ENCODE measurements around the gene TFB1M. TPM values are rescaled to one million over a fixed set of nuclear protein-coding genes. Genes with fewer than 3 reads are reported as not detected.
"Not testable (repeated sequence)": the region's sequence is repeated elsewhere in the genome, so short reads cannot be mapped to it uniquely, and the experiment has no call there.

Gene TFB1M
- total RNA-seq, 1 experiment from 2014 or later, result 38.8 TPM

- H3K36me3 ChIP-seq (replicated peaks; ENCODE audit: control insufficient read depth, insufficient read depth, low read length), result no peaks in the 10 kb centered on the region
- no peak for DNase-seq
- H3K27me3 ChIP-seq (ENCODE audit: control insufficient read depth, insufficient read depth, low read length), result no peaks in the 10 kb centered on the region
- no peak overlapping the region for H3K4me3 ChIP-seq (ENCODE audit: insufficient read depth, low read depth, low read length)
Measured at GRCh38 chr6:155234687-155235086, 79.6 kb downstream of the TFB1M start.

GRCh38 chr6:155234167-155234566 is 80.1 kb downstream of the TFB1M start:
- no peaks in the 10 kb centered on the region for H3K36me3 ChIP-seq (replicated peaks; ENCODE audit: control insufficient read depth, insufficient read depth, low read length)
- no peak for DNase-seq

GRCh38 chr6:155232848-155233247 is 81.4 kb downstream of the TFB1M start:
- Histone ChIP-seq H3K27me3 (ENCODE audit: control insufficient read depth, insufficient read depth, low read length) (no peaks in the 10 kb centered on the region), H3K36me3 (replicated peaks; ENCODE audit: control insufficient read depth, insufficient read depth, low read length) (no peaks in the 10 kb centered on the region), H3K4me3 (ENCODE audit: insufficient read depth, low read depth, low read length) (no peak overlapping the region)
- DNase-seq, result no peak

More at GRCh38 chr6:155234167-155234566, 80.1 kb downstream of the TFB1M start:
- Histone ChIP-seq H3K4me3 (ENCODE audit: insufficient read depth, low read depth, low read length) (no peak overlapping the region), H3K27me3 (ENCODE audit: control insufficient read depth, insufficient read depth, low read length) (no peaks in the 10 kb centered on the region)

- not testable (repeated sequence) for DNase-seq; H3K4me3 ChIP-seq (ENCODE audit: insufficient read depth, low read depth, low read length); H3K36me3 ChIP-seq (replicated peaks; ENCODE audit: control insufficient read depth, insufficient read depth, low read length); H3K27me3 ChIP-seq (ENCODE audit: control insufficient read depth, insufficient read depth, low read length)
Measured at GRCh38 chr6:155230975-155231374, 83.3 kb downstream of the TFB1M start.

GRCh38 chr6:155228546-155229166 is 85.6 kb downstream of the TFB1M start:
- H3K36me3 ChIP-seq (replicated peaks; ENCODE audit: control insufficient read depth, insufficient read depth, low read length), result no peaks in the 10 kb centered on the region
- no peak for DNase-seq
- H3K27me3 ChIP-seq (ENCODE audit: control insufficient read depth, insufficient read depth, low read length), result no peaks in the 10 kb centered on the region
- H3K4me3 ChIP-seq (ENCODE audit: insufficient read depth, low read depth, low read length), result no peak overlapping the region

- H3K27me3 ChIP-seq (ENCODE audit: control insufficient read depth, insufficient read depth, low read length), result no peaks in the 10 kb centered on the region
- H3K36me3 ChIP-seq (replicated peaks; ENCODE audit: control insufficient read depth, insufficient read depth, low read length), result no peaks in the 10 kb centered on the region
- H3K4me3 ChIP-seq (ENCODE audit: insufficient read depth, low read depth, low read length), result no peak overlapping the region
- no peak for DNase-seq
Measured at GRCh38 chr6:155227046-155227445, 87.2 kb downstream of the TFB1M start.

- Histone ChIP-seq H3K27me3 (ENCODE audit: control insufficient read depth, insufficient read depth, low read length) (no peaks in the 10 kb centered on the region), H3K36me3 (replicated peaks; ENCODE audit: control insufficient read depth, insufficient read depth, low read length) (no peaks in the 10 kb centered on the region), H3K4me3 (ENCODE audit: insufficient read depth, low read depth, low read length) (no peak overlapping the region)
- DNase-seq, result no peak
Measured at GRCh38 chr6:155224618-155225017, 89.7 kb downstream of the TFB1M start.

- H3K4me3 ChIP-seq (ENCODE audit: insufficient read depth, low read depth, low read length), result no peak overlapping the region
- H3K27me3 ChIP-seq (ENCODE audit: control insufficient read depth, insufficient read depth, low read length), result no peaks in the 10 kb centered on the region
- DNase-seq, result no peak
- H3K36me3 ChIP-seq (replicated peaks; ENCODE audit: control insufficient read depth, insufficient read depth, low read length), result no peaks in the 10 kb centered on the region
Measured at GRCh38 chr6:155223646-155224451, 90.4 kb downstream of the TFB1M start.

GRCh38 chr6:155222506-155222905 is 91.8 kb downstream of the TFB1M start:
- no peak for DNase-seq
- no peaks in the 10 kb centered on the region for H3K27me3 ChIP-seq (ENCODE audit: control insufficient read depth, insufficient read depth, low read length)
- no peak overlapping the region for H3K4me3 ChIP-seq (ENCODE audit: insufficient read depth, low read depth, low read length)
- no peaks in the 10 kb centered on the region for H3K36me3 ChIP-seq (replicated peaks; ENCODE audit: control insufficient read depth, insufficient read depth, low read length)

GRCh38 chr6:155221086-155221485 is 93.2 kb downstream of the TFB1M start:
- Histone ChIP-seq H3K27me3 (ENCODE audit: control insufficient read depth, insufficient read depth, low read length) (no peaks in the 10 kb centered on the region), H3K36me3 (replicated peaks; ENCODE audit: control insufficient read depth, insufficient read depth, low read length) (no peaks in the 10 kb centered on the region), H3K4me3 (ENCODE audit: insufficient read depth, low read depth, low read length) (no peak overlapping the region)
- no peak for DNase-seq

- no peak overlapping the region for H3K4me3 ChIP-seq (ENCODE audit: insufficient read depth, low read depth, low read length)
- H3K36me3 ChIP-seq (replicated peaks; ENCODE audit: control insufficient read depth, insufficient read depth, low read length), result no peaks in the 10 kb centered on the region
- H3K27me3 ChIP-seq (ENCODE audit: control insufficient read depth, insufficient read depth, low read length), result no peaks in the 10 kb centered on the region
- DNase-seq, result no peak
Measured at GRCh38 chr6:155219858-155220301, 94.4 kb downstream of the TFB1M start.

- no peaks in the 10 kb centered on the region for H3K27me3 ChIP-seq (ENCODE audit: control insufficient read depth, insufficient read depth, low read length)
- no peak overlapping the region for H3K4me3 ChIP-seq (ENCODE audit: insufficient read depth, low read depth, low read length)
- no peak for DNase-seq
- no peaks in the 10 kb centered on the region for H3K36me3 ChIP-seq (replicated peaks; ENCODE audit: control insufficient read depth, insufficient read depth, low read length)
Measured at GRCh38 chr6:155219299-155219698, 95.0 kb downstream of the TFB1M start.

- DNase-seq; H3K4me3 ChIP-seq (ENCODE audit: insufficient read depth, low read depth, low read length); H3K27me3 ChIP-seq (ENCODE audit: control insufficient read depth, insufficient read depth, low read length); H3K36me3 ChIP-seq (replicated peaks; ENCODE audit: control insufficient read depth, insufficient read depth, low read length): not testable (repeated sequence)
Measured at GRCh38 chr6:155218711-155219110, 95.6 kb downstream of the TFB1M start.

GRCh38 chr6:155216312-155217046 is 97.8 kb downstream of the TFB1M start:
- no peak overlapping the region for H3K4me3 ChIP-seq (ENCODE audit: insufficient read depth, low read depth, low read length)
- H3K36me3 ChIP-seq (replicated peaks; ENCODE audit: control insufficient read depth, insufficient read depth, low read length), result no peaks in the 10 kb centered on the region; the same call in 1 of the 2 replicates
- DNase-seq, result peak; percentile 69
- H3K27me3 ChIP-seq (ENCODE audit: control insufficient read depth, insufficient read depth, low read length), result no peaks in the 10 kb centered on the region

GRCh38 chr6:155215906-155216305 is 98.4 kb downstream of the TFB1M start:
- H3K27me3 ChIP-seq (ENCODE audit: control insufficient read depth, insufficient read depth, low read length), result no peaks in the 10 kb centered on the region
- H3K36me3 ChIP-seq (replicated peaks; ENCODE audit: control insufficient read depth, insufficient read depth, low read length), result no peaks in the 10 kb centered on the region; the same call in 1 of the 2 replicates
- no peak for DNase-seq
- no peak overlapping the region for H3K4me3 ChIP-seq (ENCODE audit: insufficient read depth, low read depth, low read length)
